Measurements from ENCODE around the gene HSD17B14. TPM values are rescaled to one million over a fixed set of nuclear protein-coding genes. Genes with fewer than 3 reads are reported as not detected.
"Not testable (repeated sequence)": the region's sequence is repeated elsewhere in the genome, so short reads cannot be mapped to it uniquely, and the experiment has no call there.

HSD17B14 gene
- total RNA-seq, 1 experiment from 2014 or later = 2.6 TPM

- no peaks in the 10 kb centered on the region for H3K9me3 Mint-ChIP-seq (ENCODE audit: low read depth, unreplicated experiment)
- CTCF ChIA-PET = interaction anchor here (0.7 kb wide), 1 partner anchor 30 kb away, joined by 3 read pairs; no protein-coding TSS in a partner anchor
- no peak for TF ChIP-seq CTCF (IDR thresholded peaks at IDR 0.05; ENCODE audit: unreplicated experiment)
- no TSS peak for BruUV-seq (replicated peaks)
- peaks cover 45% of the 10 kb centered on the region for H3K27me3 Mint-ChIP-seq (ENCODE audit: unreplicated experiment)
- H3K27ac Mint-ChIP-seq (ENCODE audit: unreplicated experiment) = no peak overlapping the region
- intact Hi-C loops (cut with micrococcal nuclease; ENCODE audit: unreplicated experiment) = no loop called here
- H3K36me3 Mint-ChIP-seq (ENCODE audit: insufficient read depth, unreplicated experiment) = no peaks in the 10 kb centered on the region
- H3K4me1 Mint-ChIP-seq (ENCODE audit: low read depth, unreplicated experiment) = peaks cover 20% of the 10 kb centered on the region
- no peak for DNase-seq
- no peak overlapping the region for H3K4me3 Mint-ChIP-seq (ENCODE audit: low read depth, unreplicated experiment)
These were observed 67.1 kb downstream of the HSD17B14 start for GRCh38 chr19:48768994-48769713.

- BruUV-seq (replicated peaks); H3K36me3 Mint-ChIP-seq (ENCODE audit: insufficient read depth, unreplicated experiment); H3K9me3 Mint-ChIP-seq (ENCODE audit: low read depth, unreplicated experiment); intact Hi-C loops (cut with micrococcal nuclease; ENCODE audit: unreplicated experiment); DNase-seq; H3K27ac Mint-ChIP-seq (ENCODE audit: unreplicated experiment); H3K4me3 Mint-ChIP-seq (ENCODE audit: low read depth, unreplicated experiment): not testable (repeated sequence)
- peaks cover 52% of the 10 kb centered on the region for H3K27me3 Mint-ChIP-seq (ENCODE audit: unreplicated experiment)
- peaks cover 20% of the 10 kb centered on the region for H3K4me1 Mint-ChIP-seq (ENCODE audit: low read depth, unreplicated experiment)
- CTCF ChIA-PET = interaction anchor here (1.2 kb wide), 1 partner anchor 11 kb away, joined by 3 read pairs; no protein-coding TSS in a partner anchor
These were observed 68.0 kb downstream of the HSD17B14 start for GRCh38 chr19:48768171-48768753.

- BruUV-seq (replicated peaks); intact Hi-C loops (cut with micrococcal nuclease; ENCODE audit: unreplicated experiment); H3K9me3 Mint-ChIP-seq (ENCODE audit: low read depth, unreplicated experiment); DNase-seq; H3K36me3 Mint-ChIP-seq (ENCODE audit: insufficient read depth, unreplicated experiment); H3K27ac Mint-ChIP-seq (ENCODE audit: unreplicated experiment); H3K4me3 Mint-ChIP-seq (ENCODE audit: low read depth, unreplicated experiment): not testable (repeated sequence)
- Mint-ChIP-seq H3K4me1 (ENCODE audit: low read depth, unreplicated experiment) (peaks cover 19% of the 10 kb centered on the region), H3K27me3 (ENCODE audit: unreplicated experiment) (peaks cover 77% of the 10 kb centered on the region)
- CTCF ChIA-PET = interaction anchor here (0.6 kb wide), 1 partner anchor 88 kb away, joined by 4 read pairs; no protein-coding TSS in a partner anchor
These were observed 70.5 kb downstream of the HSD17B14 start for GRCh38 chr19:48765816-48766215.

Other genes with a start within 250 kb of the HSD17B14 start
- gene SPACA4, start 229.7 kb downstream of the HSD17B14 start, total RNA-seq (2022) = not detected in 2 replicates
- gene FAM83E, start 221.4 kb downstream of the HSD17B14 start, total RNA-seq (2022) = 8.2 and 13.3 TPM in 2 replicates
- gene RPL18, start 217.3 kb downstream of the HSD17B14 start, total RNA-seq (2022) = 1,224 and 1,339 TPM in 2 replicates
- 20.5 and 24.2 TPM in 2 replicates for gene SPHK2, start 217.0 kb downstream of the HSD17B14 start, total RNA-seq (2022)
- 4.3 and 4.9 TPM in 2 replicates for gene DBP, start 199.1 kb downstream of the HSD17B14 start, total RNA-seq (2022)
- 2.1 and 5.1 TPM in 2 replicates for gene CA11, start 190.3 kb downstream of the HSD17B14 start, total RNA-seq (2022)
- gene NTN5, start 163.5 kb downstream of the HSD17B14 start, total RNA-seq (2022) = 0.57 and 0.66 TPM in 2 replicates
- 8.7 and 10.4 TPM in 2 replicates for gene FUT2, start 140.5 kb downstream of the HSD17B14 start, total RNA-seq (2022)
- gene MAMSTR, start 116.8 kb downstream of the HSD17B14 start, total RNA-seq (2022) = 1.7 TPM in 2 replicates
- 0.09 and 0.29 TPM in 2 replicates for gene RASIP1, start 95.9 kb downstream of the HSD17B14 start, total RNA-seq (2022)
- gene IZUMO1, start 89.6 kb downstream of the HSD17B14 start, total RNA-seq (2022) = 0.31 and 0.42 TPM in 2 replicates
- 2.6 and 2.9 TPM in 2 replicates for gene FUT1, start 83.8 kb downstream of the HSD17B14 start, total RNA-seq (2022)
- not detected in 2 replicates for gene FGF21, start 81.0 kb downstream of the HSD17B14 start, total RNA-seq (2022)
- 84.4 and 91.0 TPM in 2 replicates for gene BCAT2, start 25.5 kb downstream of the HSD17B14 start, total RNA-seq (2022)
- gene PLEKHA4, start 32.1 kb upstream of the HSD17B14 start, total RNA-seq (2022) = 57.6 and 72.2 TPM in 2 replicates
- 118 TPM in 2 replicates for gene PPP1R15A, start 35.9 kb upstream of the HSD17B14 start, total RNA-seq (2022)
- gene TULP2, start 62.3 kb upstream of the HSD17B14 start, total RNA-seq (2022) = not detected in 2 replicates
- 162 and 173 TPM in 2 replicates for gene NUCB1, start 63.8 kb upstream of the HSD17B14 start, total RNA-seq (2022)
- gene DHDH, start 97.2 kb upstream of the HSD17B14 start, total RNA-seq (2022) = 2.1 and 5.3 TPM in 2 replicates
- 141 and 147 TPM in 2 replicates for gene BAX, start 118.4 kb upstream of the HSD17B14 start, total RNA-seq (2022)
- gene FTL, start 128.8 kb upstream of the HSD17B14 start, total RNA-seq (2022) = 1,459 and 1,979 TPM in 2 replicates
- gene GYS1, start 156.8 kb upstream of the HSD17B14 start, total RNA-seq (2022) = 59.6 and 64.7 TPM in 2 replicates
- 184 and 199 TPM in 2 replicates for gene RUVBL2, start 157.4 kb upstream of the HSD17B14 start, total RNA-seq (2022)
- gene LHB, start 180.6 kb upstream of the HSD17B14 start, total RNA-seq (2022) = 1.1 TPM in 1 of 2 replicates, not detected in the other
- gene CGB3, start 187.8 kb upstream of the HSD17B14 start, total RNA-seq (2022) = 1.1 TPM in 1 of 2 replicates, not detected in the other
- gene CGB2, start 195.4 kb upstream of the HSD17B14 start, total RNA-seq (2022) = 0.52 TPM in 1 of 2 replicates, not detected in the other
- gene CGB1, start 200.4 kb upstream of the HSD17B14 start, total RNA-seq (2022) = not detected in 2 replicates
- gene CGB5, start 207.4 kb upstream of the HSD17B14 start, total RNA-seq (2022) = 2.6 and 3.3 TPM in 2 replicates
- gene CGB8, start 212.6 kb upstream of the HSD17B14 start, total RNA-seq (2022) = 0.54 and 0.56 TPM in 2 replicates
- gene CGB7, start 221.3 kb upstream of the HSD17B14 start, total RNA-seq (2022) = 0.66 and 1.0 TPM in 2 replicates
- gene NTF4, start 228.3 kb upstream of the HSD17B14 start, total RNA-seq (2022) = 0.69 and 0.83 TPM in 2 replicates
- gene KCNA7, start 236.2 kb upstream of the HSD17B14 start, total RNA-seq (2022) = not detected in 2 replicates
- 310 and 325 TPM in 2 replicates for gene SNRNP70, start 249.0 kb upstream of the HSD17B14 start, total RNA-seq (2022)